Measurements from ENCODE around the gene TESMIN.
A peak's percentile ranks its signal among the peaks of the same experiment; 100 is the strongest.

TESMIN gene, protein sequence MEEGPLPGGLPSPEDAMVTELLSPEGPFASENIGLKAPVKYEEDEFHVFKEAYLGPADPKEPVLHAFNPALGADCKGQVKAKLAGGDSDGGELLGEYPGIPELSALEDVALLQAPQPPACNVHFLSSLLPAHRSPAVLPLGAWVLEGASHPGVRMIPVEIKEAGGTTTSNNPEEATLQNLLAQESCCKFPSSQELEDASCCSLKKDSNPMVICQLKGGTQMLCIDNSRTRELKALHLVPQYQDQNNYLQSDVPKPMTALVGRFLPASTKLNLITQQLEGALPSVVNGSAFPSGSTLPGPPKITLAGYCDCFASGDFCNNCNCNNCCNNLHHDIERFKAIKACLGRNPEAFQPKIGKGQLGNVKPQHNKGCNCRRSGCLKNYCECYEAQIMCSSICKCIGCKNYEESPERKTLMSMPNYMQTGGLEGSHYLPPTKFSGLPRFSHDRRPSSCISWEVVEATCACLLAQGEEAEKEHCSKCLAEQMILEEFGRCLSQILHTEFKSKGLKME

DNA sequence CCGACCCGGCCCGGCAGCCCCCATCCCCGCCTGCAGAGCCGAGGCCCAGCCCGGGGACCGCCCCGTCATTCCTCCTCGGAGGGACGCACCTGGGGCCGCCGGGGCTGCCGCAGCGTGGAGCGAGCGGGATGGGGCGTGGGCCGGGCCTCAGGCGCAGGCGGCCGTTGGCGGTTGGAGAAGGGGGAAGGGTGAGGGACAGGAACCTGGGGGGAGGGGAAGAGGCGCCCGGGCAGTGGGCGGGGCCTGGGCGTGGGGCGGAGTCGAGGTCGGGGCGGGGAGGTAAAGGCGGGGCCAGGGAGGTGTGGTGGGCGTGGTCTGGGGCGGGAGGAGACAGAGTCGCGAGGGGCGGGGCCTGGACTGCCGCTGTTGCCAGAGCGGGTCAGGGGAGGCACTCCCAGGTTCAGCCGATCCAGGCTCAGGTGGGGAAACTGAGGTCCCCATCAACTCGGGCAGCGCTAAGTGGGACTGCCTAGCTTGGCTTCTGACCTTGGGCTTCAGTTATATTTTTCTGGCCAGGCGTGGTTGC, at the start of gene TESMIN:
TSS of gene TESMIN (minus strand) at position 190 of the 526 bp plus-strand sequence. CDS start 860 bp downstream, outside the sequence.
- DNase-seq = peak; percentile 81 to 87

DNA sequence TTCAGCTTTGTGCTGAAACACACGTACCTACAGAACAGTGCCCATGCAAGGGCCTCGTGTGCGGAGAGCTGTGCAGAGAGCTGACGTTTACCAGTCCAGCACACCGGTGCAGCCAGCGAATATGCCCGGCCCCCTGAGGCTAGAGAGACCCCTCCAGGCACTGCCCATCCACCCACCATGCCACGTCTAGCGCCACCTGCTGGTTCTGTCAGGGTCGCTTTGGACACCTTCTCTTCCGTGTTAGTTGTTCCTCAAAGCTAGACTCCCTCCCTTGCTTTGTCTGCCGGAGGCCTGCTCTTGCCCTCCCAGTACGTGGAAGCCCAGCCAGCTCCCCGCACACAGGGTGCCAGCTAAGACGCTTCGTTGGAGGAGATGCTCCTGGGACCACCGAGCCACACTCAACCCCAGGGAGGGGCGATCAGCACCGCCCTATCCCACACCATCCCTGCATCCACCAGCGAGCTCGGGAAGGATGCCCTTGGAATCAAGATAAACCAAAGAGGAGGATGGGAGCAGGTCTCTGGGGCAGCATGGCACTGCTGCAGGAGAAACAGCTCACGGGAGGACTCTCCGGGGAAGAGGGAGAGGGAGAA, 47.0 kb upstream of the TESMIN start:
- DNase-seq = no peak

DNA sequence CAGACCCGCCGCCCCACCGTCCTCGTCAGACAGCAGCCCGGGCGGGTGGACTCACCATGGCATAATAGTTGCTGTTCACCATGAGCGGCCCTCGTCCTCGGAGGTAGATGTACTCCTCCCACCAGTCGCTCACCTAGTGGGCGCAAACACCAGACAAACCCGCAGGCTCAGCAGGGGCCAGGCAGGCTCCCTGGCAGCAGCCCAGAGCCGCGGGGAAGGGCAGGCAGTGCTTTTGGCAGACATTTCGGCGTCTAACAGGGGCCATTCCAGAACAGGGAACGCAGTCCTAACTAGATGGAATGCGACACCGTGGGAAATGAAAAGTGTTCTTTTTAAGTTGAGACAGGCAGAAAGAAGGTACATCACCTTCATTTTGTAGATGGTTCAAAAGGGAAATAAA, 45.5 kb upstream of the TESMIN start:
- no peak for DNase-seq

DNA sequence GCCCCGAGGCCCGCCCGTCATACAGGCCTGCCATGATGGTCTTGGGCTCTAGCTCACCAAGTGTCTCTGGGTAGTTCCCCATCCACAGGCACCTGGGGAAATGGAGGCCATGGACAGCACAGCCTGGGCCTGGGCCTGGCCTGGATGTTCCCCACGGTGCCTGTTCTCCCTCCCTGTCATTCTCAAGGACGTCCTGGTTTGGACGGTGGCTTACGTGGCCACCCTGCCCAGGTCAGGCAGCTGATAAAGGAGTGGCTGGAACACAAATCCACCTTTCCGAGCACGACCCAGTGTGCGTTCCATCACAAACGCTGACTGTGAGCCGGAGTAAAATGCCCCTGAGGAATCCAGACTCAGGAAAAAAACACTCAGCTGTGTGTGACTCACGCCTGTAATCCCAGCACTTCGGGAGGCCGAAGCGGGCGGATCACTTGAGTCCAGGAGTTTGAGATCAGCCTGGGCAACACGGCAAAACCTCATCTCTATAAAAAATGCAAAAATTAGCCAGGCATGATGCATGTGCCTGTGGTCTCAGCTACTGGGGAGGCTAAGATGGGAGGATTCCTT, 41.2 kb upstream of the TESMIN start:
- no peak for DNase-seq

DNA sequence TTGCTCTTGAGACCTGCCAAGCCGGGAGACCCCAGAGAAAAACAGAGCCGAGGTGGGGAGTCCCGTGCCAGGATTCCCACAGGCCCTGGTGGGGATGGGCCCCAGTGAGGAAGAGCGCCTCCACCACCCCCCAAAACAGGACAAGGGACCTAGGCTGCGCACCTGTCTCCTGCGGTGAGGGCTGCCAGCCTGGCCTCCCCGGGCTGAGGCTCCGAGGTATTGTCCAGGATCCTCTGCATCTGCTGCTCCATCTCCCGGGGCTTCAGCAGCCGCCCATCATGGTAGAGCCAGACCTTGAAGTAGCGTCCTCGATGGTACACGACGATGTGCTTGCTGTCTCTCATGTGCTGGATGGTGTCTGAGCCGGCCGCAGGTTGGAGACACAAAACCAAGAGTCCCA, 33.3 kb upstream of the TESMIN start:
- no peak for DNase-seq

DNA sequence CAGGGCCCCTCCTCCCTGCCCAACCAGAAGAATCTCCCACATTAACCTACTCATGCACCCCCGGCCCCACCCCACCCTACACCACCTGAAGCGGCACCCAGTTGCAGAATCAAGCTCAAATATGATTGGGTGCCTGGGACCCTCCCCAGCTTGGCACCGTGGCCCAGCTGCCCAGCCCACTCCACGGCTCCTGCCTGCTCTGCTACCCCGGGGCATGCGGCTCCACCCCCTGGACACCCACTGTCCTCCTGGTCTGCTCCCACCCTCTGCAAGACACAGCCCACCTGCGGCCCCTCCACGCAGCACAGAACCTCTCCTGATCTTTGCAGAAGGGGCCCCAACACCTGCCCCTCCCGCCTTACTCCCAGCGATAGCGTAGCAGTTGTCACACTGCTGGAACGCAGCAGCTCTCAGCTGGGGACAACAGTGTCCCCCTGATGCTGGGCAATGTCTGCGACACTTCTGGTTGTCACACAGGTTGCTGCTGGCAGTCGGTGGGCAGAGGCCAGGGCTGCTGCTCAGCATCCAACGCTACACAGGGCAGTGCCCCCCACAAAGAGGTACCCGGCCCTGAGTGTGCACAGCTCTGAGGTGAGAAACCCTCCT, 32.0 kb upstream of the TESMIN start:
- DNase-seq = no peak

DNA sequence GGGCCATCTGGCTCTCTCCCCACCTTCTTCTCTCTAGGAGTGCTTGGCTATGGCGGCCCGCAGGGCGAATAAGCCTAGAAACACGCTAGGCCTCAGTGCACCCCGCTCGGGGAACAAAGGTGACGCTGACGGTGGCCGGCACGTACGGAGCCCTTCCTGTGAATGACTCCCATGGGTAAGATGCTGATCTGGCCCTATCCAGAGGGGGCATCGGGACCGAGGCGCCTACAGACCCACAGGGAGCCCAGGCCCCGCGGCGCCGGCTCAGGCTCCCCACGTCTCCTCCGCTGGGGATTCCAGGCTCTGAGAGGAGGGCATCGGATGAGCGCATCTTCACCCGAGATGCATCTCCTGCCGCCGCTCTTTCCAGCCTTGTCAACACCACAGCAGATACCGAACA, 31.4 kb upstream of the TESMIN start:
- DNase-seq = no peak

DNA sequence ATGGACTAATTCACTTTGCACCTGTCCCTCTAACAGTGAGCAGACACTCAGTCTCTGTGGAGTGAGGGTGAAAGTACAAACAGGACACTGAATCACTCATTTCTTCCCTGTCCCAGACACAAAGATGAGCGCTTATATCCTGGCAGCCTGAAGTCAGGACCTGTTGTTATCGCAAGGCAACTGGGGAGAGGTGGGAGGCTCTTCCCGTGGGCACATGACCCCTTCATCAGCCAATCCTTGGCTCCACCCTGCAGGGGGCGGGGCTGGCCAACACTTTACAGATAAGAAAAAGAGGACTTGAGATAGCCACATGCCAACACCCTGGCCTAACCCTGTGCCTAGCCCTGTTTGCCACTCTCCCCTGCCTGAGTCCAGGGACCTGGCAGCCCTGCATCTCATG, 29.5 kb upstream of the TESMIN start:
- DNase-seq = no peak

DNA sequence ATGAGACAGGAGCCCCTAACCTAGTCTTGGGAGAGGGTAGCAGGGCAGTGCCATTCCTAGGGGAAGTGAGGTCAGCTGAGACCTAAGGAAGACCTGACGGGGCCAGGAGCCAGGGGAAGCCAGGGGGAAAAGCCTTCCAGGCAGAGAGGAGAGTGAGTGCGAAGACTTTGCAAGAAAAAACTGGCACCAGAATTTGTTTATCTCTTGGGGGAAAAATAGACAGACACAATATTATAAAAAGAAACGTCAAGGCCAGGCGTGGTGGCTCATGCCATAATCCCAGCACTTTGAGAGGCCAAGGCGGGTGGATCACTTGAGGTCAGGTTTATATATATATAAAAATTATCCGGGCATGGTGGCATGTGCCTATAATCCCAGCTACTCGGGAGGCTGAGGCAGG, 26.9 kb upstream of the TESMIN start:
- no peak for DNase-seq

DNA sequence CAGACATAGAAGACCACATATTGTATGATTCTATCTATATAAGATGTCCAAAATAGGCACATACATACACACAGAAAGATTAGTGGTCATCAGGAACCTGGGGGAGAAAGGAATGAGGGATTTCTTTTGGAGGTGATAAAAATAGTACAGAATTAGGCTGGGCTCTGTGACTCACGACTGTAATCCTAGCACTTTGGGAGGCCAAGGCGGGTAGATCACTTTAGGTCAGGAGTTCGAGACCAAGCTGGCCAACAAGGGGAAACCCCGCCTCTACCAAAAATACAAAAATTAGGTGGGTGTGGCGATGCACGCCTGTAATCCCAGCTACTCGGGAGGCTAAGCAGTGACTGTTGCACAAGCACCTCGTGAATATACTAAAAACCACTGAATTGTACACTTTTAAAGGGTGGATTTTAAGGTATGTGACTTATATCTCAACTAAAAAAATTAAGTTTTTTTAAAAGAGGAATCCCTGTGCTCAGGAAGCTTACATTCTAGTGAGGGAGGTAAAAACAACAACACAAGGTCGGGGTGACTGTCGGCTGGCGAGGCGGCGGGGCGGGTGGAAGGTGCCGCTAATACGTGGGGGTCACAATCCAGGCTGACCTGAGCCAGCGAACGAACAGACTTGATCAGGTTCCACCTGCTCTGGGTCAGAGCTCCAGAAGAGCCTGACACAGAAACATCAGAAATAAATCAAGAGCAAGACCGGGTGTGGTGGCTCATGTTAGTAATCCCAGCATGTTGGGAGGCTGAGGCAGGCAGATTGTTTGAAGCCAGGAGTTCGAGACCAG, 25.3 kb upstream of the TESMIN start:
- DNase-seq = no peak

DNA sequence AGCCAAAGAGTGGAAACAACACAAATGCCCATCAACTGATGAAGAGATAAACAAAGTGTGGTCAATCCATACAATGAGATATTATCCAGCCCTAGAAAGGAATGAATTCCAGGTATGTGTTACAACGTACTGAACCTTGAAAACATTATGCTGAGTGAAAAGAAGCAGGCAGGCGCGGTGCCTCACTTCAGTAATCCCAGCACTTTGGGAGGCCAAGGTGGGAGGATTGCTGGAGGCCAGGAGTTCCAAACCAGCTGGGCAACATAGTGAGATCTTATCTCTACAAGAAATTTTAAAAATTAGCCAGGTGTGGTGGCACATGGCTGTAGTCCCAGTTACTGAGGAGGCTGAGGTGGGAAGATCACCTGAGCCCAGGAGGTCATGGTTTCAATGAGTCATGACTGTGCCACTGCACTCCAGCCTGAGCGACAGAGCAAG, 24.6 kb upstream of the TESMIN start:
- no peak for DNase-seq

DNA sequence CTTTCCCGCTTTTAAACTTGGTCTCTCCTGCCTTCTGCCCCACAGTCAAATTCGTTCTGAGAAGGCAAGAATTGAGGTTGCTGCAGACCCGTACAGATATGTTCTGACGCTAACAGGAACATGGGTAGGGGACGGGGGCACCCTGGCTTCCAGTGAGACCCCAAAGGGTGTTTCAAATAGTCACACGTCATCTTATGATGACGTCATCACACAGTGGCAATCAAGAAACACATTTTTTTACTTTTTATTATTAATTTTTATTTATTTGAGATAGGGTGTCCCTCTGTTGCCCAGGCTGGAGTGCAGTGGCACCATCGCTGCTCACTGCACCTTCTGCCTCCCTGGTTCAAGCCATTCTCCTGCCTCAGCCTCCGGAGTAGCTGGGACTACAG, 22.9 kb upstream of the TESMIN start:
- no peak for DNase-seq

DNA sequence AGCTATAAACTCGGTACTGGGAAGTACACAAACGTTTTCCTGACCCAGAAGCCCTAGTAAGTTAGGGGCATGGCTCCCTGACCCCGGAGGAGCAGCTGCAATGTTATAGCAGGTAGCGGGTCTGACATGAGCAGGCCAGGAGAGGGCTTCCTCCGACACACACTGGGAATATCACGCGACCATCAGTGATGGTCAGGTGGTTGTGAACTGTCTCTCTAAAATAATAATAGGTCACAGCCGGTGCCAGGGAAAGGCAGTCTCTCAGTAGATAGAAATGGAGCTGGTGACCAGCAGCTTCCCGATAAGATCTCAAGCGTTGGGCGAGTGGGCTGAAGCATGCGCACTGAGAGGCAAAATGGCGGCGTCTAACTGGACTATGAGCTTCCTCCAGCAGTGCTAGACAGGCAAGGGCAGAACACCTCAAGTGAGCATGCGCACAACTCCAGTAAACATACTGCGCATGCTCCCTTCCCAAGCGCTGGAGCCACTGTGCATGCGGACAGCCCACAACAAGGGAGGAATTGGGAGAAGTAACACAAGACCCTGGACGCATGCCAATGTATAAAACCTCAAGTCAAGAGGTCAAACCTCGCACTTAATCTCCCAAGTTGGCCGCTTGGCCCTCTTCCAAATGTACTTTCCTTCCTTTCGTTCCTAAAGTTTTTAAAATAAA, 22.3 kb upstream of the TESMIN start:
- DNase-seq = no peak

DNA sequence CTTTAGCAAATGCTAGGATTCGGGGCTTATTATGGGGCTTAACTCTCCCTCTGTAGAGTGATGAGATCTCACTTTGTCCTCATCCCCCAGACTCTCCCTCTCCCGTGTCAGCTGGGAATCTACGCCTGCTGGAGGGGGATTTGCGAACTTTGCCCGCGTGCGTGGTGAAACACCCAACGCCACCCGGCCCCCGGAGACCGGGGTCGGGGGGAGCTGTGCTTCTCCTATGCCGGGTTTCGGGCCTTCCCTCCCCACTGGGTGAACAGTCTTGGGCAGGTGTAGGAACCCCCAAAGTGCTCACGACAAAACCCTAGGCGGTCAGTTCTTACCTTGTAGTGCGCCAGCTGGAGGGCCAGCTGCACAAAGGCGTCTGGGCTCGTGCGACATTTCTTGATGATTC, 21.6 kb upstream of the TESMIN start:
- no peak for DNase-seq

DNA sequence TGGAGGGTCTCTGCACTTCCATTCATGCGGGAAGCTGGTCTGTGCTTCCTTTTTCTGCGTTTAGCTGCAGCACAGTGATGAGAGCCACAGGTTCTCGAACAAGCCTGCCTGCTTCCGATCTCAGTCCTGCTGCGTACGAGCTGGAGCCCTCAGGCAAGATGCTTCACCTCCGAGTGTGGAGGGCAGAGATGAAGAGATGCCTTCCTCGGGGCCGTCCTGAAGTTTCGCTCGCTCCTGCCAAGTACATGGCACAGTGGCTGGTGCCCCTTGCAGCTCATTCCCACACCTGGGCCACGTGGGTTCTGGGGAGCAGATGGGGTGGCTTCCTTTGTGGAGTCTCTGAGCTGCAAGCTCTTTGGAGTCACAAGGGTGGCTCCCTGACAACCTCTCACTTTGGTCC, 19.5 kb upstream of the TESMIN start:
- DNase-seq = no peak

DNA sequence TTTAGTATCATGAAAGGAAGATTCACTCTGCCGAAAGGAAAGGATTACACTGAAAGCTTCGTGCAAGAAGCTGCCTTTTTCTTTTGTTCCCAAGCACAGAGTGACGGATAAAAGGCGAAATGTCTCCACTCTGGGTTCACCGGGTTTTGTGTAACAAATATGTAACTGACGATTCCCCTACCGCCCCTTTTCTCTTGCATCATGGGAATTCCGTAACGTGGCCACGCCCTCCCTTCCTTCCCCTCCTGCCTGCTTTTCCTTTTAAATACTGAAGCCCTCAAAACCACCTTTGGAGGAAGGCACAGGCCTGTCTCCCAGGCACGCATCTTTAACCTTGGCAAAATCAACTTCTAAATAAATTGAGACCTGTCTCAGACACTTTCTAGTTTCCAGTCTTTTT, 16.4 kb upstream of the TESMIN start:
- no peak for DNase-seq

DNA sequence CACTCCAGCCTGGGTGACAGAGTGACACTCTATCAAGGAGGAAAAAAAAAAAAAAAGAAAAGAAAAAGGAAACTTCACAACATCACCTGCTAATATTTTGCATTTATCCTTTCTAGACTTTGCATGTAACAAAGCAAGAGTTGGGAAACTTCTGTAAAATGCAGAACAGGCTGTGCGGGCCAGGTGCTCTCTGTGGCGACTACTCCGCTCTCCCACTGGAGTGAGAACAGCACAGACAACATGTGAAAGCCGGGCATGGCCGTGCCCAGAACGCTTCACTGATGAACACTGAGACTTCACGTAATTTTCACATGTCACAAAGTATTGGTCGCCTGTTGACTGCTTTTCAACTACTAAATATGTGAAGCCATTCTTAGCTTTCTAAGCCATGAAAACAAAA, 15.5 kb upstream of the TESMIN start:
- no peak for DNase-seq

DNA sequence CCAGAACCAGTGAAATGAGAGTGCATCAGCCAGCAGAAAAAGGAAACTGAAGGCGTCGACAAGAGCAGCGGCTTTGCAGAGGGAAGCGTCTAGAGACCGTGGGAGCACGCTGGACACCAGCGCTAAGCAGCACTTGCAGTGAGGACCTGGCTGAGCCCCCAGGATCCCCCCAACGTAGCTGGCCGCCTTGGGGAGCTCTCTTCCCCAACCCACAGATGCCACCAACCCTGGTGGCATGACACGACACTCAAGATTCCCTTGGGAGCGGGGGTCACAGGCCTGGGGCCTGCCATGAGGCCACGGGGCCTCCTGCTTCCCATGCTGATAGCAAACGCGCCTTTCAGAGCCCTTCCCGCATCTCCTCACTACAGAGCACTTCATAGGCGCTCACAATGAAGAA, 13.4 kb upstream of the TESMIN start:
- no peak for DNase-seq

DNA sequence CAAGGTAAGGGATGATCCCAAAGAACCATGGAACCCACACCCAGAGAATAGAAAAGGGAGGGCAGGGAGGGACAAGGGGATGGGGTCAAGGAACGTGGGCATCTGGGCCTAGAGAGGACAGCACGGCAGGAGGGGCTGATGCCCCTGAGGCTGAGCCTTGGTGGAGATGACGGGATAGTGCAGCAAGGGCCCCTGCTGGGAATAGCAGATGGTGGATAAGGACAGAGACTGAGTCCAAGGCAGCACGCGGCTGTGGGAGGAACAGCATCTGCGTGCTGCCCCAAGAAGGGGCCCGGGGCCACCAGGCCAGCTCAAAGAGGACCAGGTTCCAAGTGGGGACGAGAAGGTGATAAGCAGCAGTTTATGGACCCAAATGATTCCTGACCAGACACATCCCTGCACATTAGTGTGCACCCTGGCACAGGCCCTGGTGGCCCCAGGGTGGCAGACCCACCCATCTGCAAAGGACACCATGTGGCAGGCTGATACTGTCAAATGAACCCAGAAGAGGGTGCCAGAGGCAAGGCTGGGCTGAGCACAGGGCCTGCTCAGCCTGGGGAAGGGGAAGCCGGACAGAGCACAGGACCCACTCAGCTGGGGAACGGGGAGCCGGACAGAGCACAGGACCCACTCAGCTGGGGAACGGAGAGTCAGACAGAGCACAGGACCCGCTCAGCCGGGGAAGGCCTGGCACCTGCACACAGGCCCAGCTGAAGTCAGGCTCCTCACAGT, 12.8 kb upstream of the TESMIN start:
- DNase-seq = no peak

DNA sequence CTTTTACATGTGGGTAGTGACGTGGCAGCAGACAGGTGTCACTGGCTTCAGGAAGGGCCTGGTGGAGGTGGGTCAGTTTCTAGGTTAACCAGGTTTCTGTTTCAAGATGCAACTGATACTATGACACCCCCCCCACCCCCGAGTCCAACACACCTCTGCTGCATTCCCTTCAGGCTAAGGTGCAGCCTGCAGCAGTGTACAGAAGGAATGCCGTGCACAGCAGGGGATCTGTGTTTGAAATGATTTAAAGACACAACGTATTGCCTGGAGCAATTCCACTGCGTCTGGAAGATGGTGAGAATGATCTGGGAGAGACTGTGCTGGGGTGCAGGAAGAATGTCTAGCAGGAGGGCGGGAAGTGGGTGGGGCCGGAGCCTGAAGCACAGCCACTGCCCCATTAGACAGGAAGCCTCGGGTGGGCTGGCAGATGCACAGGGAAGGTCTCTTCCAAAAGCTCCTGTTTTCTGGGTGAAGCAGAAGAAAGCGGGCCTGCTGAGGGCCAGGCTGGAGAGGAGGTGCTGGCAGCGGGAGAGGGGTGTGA, 11.9 kb upstream of the TESMIN start:
- no peak for DNase-seq

DNA sequence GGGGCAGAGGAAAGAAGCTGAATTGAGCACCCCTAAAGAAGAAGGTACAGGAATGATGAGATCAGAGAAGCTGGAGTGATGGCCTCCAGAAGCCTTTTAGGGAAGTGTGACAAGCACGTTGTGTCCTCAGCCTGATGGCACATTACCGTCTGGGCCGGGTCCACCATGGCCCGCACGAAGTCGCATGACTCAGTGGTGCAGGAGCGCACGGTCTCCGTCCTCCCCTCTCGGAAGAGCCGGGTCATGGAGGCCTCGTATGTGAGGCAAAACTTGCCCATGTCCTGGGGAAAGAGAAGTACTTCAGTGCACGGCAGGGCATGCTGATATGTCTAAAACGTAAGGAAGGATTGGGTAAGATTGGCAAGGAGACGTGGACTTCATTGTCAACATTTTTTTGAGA, 11.2 kb upstream of the TESMIN start:
- no peak for DNase-seq
